ENCODE data around the gene CPLANE2.
"Not testable (repeated sequence)": the region's sequence is repeated elsewhere in the genome, so short reads cannot be mapped to it uniquely, and the experiment has no call there.

CPLANE2 gene

DNA sequence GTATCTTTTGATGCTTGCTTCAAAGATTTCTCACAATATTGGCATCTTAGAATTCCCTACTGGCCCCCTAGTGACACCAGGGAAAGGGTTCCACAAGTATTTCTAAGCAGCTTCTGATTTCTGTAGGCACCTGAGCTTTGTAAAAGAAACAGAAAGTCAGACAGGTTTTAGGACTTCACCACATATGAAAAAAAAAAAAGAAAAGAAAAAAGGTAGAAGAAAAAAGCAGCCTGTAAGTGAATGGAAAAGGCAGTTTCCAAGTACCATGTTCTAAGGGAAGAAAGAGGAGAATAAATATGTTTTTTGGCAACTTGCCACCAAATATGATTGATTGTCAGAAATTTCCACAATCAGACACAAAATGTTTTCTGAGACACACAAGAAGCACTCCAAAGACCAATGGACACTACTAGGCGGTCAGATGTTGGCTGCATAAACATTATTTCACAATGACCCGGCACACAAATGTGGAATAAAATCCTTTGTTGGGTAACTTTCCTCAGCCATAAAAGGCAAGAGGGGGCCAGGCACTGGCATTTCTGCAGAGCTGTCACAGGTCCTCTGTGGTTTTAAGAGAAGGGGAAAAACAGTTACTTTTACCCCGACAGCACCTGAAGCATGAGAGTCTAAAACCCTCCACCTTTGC lies 12.7 kb upstream of the CPLANE2 start:
- no peak for DNase-seq (ENCODE audit: low read depth in 2 of 2)

DNA sequence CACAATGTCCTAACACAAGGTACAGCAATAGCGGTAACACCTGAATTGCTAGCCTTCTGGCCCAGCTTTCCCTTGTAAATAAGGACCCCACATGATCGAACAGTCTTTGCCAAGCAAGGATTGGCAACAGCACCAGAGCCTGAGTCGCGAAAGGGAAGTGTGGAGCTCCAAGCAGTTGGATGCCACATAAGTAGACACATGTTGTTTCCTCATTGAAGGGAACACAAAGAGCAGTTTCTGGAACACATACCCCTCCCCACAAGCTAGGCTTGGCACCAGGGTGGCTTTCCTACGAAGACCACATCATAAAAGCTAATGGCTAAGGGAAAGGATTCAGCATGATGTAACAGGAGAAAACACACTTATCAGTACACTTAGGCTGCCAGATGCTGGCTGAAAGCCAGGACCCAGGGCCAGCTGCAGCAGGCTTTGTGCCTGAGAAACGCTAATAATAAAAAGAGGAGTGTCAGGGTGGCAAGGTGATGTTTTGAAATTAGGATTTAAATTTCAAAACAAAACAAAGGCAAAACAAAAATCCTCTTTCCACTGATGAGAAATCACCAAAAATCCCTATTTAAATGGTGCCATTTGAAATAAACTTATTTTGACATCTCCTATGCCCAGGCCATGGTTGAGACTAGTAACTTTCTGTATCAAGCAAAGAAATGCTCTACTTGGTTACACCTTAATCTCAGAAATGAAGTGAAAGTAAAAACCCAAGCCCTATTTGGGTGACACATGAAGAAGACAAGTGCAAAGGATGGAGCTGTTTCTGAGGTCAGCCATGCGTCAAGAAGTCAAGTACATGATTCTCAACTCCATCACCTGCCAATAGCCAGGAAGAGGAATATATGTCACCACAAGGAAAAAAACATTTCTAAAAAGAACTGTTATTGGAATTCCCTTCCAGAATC lies 11.9 kb upstream of the CPLANE2 start:
- no peak for DNase-seq (ENCODE audit: low read depth in 2 of 2)

DNA sequence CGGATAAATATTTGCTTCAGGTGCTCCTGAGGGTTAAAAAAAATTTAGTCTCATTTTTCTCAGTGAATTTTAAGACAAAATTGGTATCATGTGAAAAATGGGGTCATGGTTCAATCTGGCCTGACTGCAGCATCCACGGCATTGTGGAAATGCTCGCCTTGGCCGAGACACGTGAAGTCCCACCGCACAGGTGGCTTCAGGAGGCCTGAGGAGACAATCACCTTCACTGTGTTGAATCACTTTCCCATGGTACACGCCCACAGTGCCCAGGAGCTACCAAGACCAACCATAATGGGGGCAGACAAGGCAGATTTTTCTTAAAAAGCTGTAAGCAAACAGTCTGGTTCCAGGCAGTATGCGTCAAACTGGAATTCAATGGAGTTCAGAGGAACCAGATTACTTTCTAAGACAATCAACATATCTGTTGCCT lies 11.0 kb upstream of the CPLANE2 start:
- no peak for DNase-seq (ENCODE audit: low read depth in 2 of 2)

DNA sequence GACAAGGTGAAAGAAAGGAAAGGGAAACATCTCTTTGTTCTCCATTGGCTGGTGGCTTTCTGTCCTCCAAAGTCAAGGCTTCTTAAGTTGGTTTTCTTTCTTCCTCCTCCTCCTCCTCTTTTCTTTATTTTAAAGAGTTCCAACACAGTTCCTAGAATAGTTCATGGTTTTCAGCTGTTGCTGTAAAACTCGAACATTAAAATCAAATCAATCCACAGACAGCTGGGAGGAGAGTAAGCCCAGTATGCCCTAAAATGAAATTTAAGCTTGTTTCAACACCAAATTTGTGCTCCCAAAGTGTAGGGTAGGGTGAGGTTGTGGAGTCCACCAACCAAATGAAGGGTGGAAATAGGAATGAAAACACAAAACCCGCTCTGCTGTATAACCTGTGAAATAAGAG lies 10.5 kb upstream of the CPLANE2 start:
- DNase-seq (ENCODE audit: low read depth in 2 of 2) = no peak

DNA sequence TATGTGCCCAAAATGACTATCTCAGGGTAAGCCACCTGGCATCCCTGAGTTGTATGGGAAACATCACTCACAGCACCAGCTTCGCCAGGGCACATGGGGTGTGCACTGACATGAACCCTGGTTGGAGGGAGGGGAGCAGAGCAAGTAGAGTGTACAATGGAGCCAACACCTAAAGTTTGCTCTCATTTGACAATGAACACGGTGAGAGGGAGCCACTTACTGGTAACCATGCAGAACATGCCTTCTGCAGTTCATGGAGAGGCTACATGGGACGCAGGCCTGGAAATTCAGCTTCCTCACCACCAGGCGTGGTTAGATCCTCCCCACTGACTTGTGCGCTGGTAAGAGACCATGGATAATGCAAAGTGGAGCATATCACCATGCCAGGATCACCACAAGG lies 10.0 kb upstream of the CPLANE2 start:
- no peak for DNase-seq (ENCODE audit: low read depth in 2 of 2)

DNA sequence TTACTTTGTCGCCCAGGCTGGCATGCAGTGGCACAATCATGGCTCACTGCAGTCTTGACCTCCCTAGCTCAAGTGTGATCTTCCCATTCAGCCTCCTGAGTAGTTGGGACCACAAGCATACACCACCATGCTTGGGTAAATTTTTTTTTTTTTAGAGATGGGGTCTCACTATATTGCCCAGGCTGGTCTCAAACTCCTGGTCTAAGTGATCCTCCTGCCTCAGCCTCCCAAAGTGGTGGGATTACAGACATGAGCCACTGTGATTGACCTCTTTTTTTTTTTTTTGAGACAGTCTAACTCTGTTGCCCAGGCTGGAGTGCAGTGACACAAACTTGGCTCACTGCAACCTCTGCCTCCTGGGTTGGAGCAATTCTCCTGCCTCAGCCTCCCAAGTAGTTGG lies 9.3 kb upstream of the CPLANE2 start:
- DNase-seq (ENCODE audit: low read depth in 2 of 2) = not testable (repeated sequence)

DNA sequence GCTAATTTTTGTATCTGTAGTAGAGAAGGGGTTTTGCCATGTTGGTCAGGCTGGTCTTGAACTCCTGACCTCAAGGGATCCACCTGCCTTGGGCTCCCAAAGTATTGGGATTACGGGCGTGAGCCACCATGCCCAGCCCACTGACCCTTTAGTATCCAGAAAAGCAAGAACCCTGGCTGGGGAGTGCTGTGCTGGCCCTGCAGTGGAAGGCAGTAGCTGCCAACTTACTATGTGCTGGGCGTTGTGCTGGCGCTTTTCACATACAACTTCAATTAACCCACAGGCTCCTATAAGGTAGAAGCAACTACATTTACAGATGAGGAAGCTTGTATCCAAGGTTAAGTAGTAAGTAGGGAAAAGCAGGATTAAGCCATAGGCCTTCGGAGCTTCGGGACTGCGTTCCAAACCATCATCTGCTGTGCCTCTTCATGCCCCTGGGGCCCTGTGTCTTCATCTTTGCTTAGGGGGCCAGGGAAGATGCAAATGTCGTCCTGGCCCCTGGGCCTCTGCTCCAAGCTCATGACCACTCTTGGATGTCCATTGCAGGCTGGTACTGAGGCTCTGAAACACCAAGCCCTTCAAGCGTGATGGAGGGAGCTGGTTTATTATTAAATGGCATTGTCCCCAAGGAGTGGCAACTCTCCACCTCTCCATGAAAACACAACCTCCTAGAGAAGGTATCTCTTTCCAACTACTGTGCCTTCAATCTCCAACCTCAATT lies 8.7 kb upstream of the CPLANE2 start:
- no peak for DNase-seq (ENCODE audit: low read depth in 2 of 2)

DNA sequence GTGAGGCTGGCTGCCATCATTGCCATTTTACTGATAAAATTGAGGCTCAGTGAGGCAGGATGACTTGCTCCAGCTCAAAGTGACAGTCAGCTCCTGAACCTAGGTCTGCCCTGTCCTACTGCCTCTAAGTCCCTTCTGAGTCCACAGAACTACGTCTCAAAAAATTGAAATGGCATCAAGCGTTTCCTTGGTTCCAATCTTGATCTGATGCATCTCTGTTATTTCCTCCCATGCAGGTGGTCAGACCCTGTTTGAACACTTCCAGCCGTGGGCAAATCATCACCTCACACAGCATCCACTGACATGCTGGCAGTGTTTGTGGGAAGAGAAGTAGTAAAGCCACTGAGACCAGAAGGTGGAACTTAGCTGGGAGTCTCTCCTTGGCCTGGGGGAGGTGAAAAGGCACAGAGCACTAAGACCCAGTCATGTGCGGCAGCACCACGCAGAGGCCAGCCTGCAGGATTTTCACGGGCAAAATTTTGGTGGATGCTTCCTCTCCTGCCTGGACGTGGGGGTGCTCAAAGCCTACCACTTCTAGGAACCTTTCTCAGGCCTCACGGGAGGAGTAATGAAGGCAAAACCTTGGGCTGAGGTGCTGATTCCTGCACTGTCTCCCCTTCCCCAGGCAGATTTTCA lies 7.8 kb upstream of the CPLANE2 start:
- DNase-seq (ENCODE audit: low read depth in 2 of 2) = no peak

DNA sequence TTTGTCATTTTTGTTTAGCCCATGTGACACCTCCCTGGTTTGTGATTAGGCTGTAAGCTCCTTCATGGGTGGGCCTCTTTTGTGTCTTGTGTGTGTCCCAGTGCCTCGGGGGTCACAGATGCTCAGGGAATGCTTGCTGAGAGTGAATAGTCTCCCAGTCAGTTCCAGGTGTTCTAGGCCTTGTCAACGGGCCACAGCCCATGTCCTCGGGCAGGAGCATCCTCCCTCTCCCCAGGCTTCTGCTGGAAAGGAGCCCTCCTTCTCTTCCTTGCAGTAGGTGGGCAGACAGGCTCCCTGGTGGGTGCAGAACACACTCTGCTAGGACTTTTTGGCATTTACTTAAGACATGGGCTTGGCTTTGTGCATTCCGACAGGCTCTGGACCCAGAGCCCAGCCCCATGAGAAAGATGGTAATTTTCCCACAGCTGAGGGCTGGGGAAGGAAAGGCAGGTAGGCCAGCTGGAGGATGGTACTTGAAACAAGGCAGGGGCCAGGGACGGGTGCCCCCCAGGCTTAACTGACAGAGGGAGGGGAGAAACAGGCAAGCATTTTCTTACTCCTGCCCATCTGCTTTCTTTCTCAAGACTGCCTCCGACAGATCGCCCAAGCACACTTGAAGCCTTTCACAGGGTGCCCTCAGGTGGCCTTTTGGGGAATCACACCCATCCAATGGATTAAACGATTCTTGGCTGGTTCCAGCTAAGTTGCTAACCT lies 7.1 kb upstream of the CPLANE2 start:
- DNase-seq (ENCODE audit: low read depth in 2 of 2) = peak; percentile 63 to 68

DNA sequence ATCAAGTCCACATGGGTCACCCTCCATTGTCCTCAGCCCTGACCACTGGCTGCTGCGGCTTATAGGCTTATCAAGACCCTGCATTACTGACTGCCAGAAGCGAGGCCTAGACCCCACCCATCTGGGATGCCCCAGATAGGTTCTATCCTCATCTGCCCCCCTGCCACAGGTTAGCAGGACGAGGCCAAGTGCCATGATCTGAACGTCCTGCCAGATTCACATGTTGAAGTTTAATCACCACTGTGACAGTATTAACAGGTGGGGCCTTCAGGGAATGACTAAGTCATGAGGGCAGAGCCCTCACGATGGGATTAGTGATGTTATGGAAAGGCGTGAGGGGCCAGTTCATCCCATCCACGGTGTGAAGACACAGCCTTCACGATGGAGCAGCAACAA lies 6.2 kb upstream of the CPLANE2 start:
- DNase-seq (ENCODE audit: low read depth in 2 of 2) = no peak

DNA sequence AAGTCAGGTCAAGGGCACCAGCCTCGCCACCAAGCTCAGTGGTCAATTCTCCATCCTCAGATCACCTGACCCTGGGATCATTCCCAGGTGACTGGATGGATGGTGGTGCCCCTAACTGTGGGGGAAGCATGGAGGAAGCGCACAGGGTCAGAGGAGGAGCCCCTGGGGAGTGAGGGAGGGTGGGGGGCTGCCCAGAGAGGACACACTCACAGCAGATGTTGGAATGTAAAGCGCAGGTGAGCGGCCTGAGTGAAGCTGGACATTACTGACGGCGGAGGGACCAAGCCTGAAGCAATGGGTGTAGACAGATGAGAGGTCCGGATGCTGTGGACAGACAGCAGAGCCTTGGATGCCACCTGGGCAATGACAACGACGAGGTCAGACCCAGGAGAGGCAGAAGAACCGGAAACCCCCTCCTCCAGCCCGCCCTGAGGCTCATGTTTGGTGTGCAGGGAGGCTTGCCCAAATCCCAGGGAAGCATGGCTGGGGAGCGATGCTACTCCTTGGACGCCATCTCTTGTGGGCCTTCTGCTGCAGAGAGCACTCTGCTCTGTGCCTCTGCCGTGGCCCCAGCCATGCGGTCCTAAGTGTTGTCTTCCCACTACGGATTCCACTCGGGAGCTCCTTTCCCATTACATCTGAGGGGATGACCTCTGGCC lies 5.7 kb upstream of the CPLANE2 start:
- no peak for DNase-seq (ENCODE audit: low read depth in 2 of 2)

DNA sequence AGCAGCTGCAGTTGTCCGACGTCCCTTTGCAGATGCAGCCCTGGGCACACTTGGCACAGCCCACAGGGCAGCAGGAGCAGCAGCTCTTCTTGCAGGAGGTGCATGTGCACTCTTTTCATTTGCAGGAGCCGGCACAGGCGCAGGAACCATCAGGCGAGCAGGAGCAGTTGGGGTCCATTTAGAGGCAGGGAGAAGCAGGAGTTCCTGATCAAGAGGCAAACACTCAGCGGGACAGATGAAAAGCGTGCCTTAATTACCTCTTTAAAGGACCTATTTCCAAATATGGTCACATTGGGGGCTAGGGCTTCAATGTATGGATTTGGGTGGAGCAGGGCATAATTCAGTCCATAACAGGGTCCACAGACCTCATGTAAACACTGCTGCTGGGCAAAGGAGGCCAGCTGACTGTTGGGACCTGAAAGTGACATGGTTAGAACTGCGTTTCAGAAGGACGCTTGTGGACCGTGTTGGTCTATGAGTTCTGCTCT lies 4.3 kb upstream of the CPLANE2 start:
- DNase-seq (ENCODE audit: low read depth in 2 of 2) = no peak

DNA sequence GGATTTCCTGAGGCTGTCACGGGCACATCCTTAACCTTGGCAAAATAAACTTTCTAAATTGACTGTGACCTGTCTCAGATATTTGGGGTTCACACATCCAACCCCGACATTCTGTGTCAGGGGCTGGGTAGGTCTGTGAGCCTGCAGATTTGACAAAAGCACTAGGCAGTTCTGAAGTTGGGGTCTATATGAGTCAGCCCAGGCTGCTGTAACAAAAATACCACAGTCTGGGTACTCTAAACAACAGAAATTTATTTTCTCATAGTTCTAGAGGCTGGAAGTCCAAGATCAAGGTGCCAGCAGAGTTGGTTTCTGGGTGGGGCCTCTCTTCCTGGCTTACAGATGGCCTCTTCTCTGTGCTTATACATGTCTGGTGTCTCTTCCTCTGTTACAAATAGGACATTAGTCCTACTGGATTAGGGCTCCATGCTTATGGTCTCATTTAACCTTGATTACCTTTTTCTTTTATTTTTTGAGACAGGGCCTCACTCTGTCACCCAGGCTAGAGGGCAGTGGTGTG lies 3.0 kb upstream of the CPLANE2 start:
- no peak for DNase-seq (ENCODE audit: low read depth in 2 of 2)

DNA sequence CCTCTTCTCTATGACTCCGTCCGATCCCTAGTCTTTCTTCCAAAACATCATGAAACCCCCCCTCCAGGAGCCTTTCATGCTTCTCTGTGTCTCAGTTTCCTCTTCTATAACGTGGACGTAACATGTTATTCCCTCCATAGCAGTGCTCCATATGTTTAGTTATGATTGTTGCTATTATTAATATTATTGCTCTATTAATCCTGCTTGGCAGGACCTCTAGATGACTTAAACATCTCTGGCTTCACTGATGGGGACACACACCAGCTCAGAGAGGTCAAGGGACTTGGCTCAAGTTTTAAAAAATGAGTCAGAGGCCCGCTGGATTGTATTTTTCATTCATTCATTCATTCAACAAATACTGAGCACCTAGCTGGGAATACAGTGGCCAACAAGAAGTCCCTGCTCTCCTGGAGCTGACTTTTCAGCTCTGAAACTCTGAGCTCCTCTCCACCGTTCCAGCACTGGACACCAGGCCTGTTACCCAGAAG lies 404 bp upstream of the CPLANE2 start:
- no peak for DNase-seq (ENCODE audit: low read depth in 2 of 2)

DNA sequence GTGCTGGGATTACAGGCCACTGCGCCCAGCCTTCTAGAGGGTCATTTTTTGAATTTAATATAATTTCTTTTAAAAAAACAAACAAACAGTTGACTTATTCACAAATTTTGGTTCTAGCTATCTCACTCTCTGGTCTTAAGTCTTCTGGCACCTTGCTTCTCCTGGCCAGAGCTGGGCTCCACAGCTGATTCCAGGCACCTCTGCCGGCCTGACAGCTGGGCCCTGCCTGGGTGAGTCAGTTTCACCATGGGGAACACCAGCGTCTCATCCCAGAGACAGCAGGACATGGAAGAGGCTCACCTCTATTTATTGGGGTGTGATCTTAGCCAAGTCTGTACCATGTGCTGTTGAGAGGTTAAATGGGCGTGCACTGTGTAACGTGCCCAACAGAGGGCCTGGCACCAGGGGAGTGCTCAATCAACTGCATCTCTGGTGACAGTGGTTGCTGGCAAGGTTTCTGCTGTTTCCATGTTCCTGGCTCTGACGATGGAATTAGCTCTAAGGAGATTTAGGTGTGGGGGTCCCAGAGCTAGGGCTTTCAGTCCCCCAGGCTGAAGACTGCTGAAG lies 956 bp downstream of the CPLANE2 start:
- no peak for DNase-seq (ENCODE audit: low read depth in 2 of 2)

DNA sequence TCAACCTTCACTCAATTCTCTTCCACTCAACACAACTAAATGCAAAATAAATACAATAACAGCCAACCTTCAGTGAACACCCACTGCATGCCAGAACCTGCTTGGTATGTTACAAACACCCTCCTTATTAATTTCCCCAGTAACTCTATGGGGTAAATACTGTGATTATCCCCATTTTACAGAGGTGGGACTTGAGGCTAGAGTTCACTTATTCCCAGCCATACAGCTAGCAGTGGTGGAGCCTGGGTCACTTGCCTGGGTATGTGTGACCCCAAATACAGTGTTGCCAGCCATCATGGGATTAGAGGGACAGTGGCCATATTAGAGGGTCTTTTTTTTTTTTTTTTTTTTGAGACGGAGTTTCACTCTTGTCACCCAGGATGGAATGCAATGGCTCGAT lies 1.6 kb downstream of the CPLANE2 start:
- DNase-seq (ENCODE audit: low read depth in 2 of 2) = no peak

DNA sequence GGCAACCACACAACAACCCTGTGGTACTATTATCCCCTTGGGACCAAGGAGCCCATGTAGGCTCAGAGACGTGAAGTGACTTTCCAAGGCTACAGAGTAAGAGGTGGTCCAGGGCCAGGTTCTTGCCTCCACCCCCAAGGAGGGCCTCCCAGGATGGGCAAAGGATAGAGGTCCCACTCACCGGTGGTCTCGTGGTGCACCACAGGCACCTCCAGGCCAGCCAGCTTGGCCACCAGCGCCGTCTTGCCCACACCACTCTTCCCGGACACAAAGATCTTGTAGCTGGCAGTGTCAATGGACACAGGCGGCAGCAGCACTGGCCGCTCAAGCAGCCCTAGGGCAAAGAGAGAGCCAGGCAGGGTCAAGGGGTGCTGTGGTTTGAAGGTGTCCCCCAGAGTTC lies 3.6 kb downstream of the CPLANE2 start:
- no peak for DNase-seq (ENCODE audit: low read depth in 2 of 2)

DNA sequence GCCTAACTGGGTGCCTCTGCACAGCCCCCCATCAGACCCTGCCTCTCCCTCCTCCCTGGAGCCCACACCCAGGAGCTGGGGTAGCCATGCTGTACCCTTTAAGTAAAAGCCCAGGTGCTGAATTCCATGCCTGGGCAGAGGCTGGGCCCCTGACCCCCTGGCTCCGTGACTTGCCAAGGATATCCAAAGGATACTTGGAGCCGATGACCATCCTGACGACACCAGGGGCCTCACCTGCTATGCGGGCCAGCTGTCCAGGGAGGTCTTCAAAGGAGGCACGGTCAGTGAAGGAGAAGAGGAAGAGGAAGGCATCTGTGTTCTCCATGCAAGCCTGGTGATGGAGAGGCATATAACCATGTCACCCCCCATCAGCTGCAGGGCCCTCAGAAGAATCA lies 4.7 kb downstream of the CPLANE2 start:
- no peak for DNase-seq (ENCODE audit: low read depth in 2 of 2)

DNA sequence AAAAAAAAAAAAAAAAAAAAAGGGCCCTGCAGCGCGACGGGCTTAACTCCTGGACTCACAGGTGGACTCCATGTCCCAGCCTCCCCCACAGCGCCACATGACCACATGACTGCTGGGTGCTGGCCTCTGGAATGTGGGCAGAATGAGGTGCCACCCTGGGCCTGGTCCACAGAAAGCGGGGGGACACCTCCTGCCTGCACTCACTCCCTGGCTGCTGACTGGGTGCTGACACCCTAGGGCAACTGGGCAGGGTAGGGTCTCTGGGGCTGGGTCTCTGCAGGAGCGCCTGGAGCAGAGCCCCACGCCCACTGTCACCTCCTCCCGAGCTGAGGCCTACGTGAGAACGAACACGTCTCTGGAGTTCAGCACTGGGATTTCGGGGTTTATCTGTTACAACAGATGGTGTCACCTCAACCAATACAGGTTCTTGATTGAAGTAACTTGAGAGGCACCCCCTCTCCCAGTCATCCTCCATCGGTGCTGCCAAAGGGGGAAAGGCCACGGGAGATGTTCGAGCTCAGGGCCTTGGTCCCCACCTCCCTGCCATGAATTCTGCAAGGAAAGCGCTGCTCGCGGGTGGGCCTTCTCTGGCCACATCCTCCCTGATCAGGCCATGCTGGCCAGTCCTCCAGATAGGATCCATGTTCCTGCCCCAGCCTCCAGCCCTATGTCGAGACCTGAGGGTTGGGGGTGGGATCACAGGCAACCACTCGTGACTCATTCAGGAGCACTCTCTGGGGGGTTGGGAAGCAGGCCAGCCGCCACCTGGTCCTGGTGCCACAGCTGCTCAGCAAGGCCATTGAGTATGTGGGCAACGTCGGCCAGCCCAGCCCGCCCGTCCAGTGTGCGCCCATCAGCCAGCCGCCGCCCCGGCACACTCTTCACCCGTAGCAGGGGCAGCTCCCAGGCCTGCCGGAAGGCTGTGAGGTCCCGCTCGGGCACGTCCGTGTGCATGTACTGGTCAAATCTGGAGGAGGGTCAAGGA lies 5.4 kb downstream of the CPLANE2 start:
- DNase-seq (ENCODE audit: low read depth in 2 of 2) = no peak

Data from activated CD4-positive, alpha-beta T cell treated with anti-CD3 and anti-CD28 coated beads for 24 hours (primary cell).